ENCODE results near the gene DKK3. TPM values are rescaled to one million over a fixed set of nuclear protein-coding genes. Genes with fewer than 3 reads are reported as not detected.

The DKK3 gene
- total and polyA plus RNA-seq, 2 of the 13 experiments (the other 11 are each of a cell fraction or from before 2014, with no cell fraction given): 0.09 to 0.67 TPM

DNA sequence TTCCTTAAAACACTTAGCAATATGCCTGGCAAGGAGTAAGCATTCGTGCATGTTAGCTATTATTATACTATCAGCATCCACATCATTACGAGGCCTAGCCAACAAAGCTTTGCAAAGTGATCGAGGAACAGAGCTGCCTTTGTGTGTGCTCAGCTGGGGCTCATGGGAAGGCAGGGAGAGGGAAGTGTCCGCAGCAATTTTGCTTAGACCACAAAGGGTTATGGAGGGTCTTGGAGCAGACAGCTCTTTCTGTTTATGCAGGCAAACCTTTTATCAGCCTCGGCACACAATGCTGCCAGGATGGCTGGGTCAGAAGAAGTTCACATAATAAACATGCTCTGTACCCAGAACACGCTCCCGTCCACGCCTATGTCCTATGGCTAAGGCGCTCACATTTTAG is 10.9 kb upstream of the DKK3 start:
- no peak overlapping the region for H3K27ac ChIP-seq (ENCODE audit: extremely low read length, insufficient read depth, low read length)
- no peaks in the 10 kb centered on the region for H4K20me1 ChIP-seq (ENCODE audit: insufficient read depth, low read length)
- ChIA-PET POLR2A (no interaction called here), CTCF (ENCODE audit: low intra/inter-chr PET ratio, low total read pairs) (no interaction called here)
- H3K9ac ChIP-seq (ENCODE audit: insufficient read depth, low read depth, low read length): no peak overlapping the region
- DNase-seq (ENCODE audit: low spot score) (peak; percentile 62), FAIRE-seq (no peak), ATAC-seq (peak; percentile 51)
- H3K4me2 ChIP-seq (ENCODE audit: low read depth, low read length): peak overlapping the region; percentile 66
- TF ChIP-seq KLF13 (CRISPR knock-in tag; IDR thresholded peaks at IDR 0.05): no peak
- TF ChIP-seq AHR (CRISPR knock-in tag; IDR thresholded peaks at IDR 0.05): no peak
- no peak for TF ChIP-seq JARID2 (CRISPR knock-in tag; IDR thresholded peaks at IDR 0.05; ENCODE audit: insufficient replicate concordance)
- TF ChIP-seq GATAD2A (CRISPR knock-in tag; IDR thresholded peaks at IDR 0.05): no peak
- TF ChIP-seq, protein P1, sequence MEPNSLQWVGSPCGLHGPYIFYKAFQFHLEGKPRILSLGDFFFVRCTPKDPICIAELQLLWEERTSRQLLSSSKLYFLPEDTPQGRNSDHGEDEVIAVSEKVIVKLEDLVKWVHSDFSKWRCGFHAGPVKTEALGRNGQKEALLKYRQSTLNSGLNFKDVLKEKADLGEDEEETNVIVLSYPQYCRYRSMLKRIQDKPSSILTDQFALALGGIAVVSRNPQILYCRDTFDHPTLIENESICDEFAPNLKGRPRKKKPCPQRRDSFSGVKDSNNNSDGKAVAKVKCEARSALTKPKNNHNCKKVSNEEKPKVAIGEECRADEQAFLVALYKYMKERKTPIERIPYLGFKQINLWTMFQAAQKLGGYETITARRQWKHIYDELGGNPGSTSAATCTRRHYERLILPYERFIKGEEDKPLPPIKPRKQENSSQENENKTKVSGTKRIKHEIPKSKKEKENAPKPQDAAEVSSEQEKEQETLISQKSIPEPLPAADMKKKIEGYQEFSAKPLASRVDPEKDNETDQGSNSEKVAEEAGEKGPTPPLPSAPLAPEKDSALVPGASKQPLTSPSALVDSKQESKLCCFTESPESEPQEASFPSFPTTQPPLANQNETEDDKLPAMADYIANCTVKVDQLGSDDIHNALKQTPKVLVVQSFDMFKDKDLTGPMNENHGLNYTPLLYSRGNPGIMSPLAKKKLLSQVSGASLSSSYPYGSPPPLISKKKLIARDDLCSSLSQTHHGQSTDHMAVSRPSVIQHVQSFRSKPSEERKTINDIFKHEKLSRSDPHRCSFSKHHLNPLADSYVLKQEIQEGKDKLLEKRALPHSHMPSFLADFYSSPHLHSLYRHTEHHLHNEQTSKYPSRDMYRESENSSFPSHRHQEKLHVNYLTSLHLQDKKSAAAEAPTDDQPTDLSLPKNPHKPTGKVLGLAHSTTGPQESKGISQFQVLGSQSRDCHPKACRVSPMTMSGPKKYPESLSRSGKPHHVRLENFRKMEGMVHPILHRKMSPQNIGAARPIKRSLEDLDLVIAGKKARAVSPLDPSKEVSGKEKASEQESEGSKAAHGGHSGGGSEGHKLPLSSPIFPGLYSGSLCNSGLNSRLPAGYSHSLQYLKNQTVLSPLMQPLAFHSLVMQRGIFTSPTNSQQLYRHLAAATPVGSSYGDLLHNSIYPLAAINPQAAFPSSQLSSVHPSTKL (CRISPR knock-in tag; IDR thresholded peaks at IDR 0.05): 0 out of 2 replicates have a peak, but pooled peaks have one; percentile 9
- no peak for TF ChIP-seq SOX13 (IDR thresholded peaks at IDR 0.05)
- 0 out of 4 replicates have a peak, but pooled peaks of 1 of the 2 experiments have one; percentile 11 for TF ChIP-seq SOX13 (CRISPR knock-in tag; conservative IDR thresholded peaks at IDR 0.05 in 1 of 2, IDR thresholded peaks at IDR 0.05 in 1 of 2)
- H2AFZ ChIP-seq (ENCODE audit: low read length): no peak overlapping the region
- intact Hi-C loops (cut with micrococcal nuclease; ENCODE audit: unreplicated experiment): no loop called here
- WGBS (ENCODE audit: low lambda C conversion rate): 3% methylated on average over 9 of the region's 9 CpGs
- in situ Hi-C loops (cut with HindIII; ENCODE audit: extremely low pct_ligation_motif_present, low pct_unique_long_range_greater_than_20kb): no loop called here
- no TSS peak for BruUV-seq (replicated peaks)
- H3K4me3 ChIP-seq (replicated peaks in 1 of 3; ENCODE audit: insufficient read depth in 1 of 3, low read depth in 2 of 3, low read length in 3 of 3): peak overlapping the region in 1 of 3 experiments; percentile 26; a peak in 3 of 6 replicates
- H3K4me1 ChIP-seq (ENCODE audit: insufficient read depth, low read length): peaks cover 13% of the 10 kb centered on the region
- peaks cover 1 to 3% of the 10 kb centered on the region in 2 experiments; a peak in 2 of 5 replicates for H3K27me3 ChIP-seq (ENCODE audit: control insufficient read depth in 1 of 2, insufficient read depth in 2 of 2, low read length in 2 of 2)
- H3K36me3 ChIP-seq (replicated peaks in 1 of 2; ENCODE audit: control insufficient read depth in 1 of 2, insufficient read depth in 2 of 2, low read length in 2 of 2): no peaks in the 10 kb centered on the region
- no peaks in the 10 kb centered on the region for H3K79me2 ChIP-seq (ENCODE audit: insufficient read depth, low read length)
- H3K9me3 ChIP-seq (ENCODE audit: low read length): no peaks in the 10 kb centered on the region

Measured in HepG2 (cell line).